Hepatocyte (in vitro differentiated cells): ENCODE measurements around the gene NR2F2.

Source experiments
- CTCF ChIP-seq: fragments of 200-600 bp; sonication (generic); IDR thresholded peaks from 2 replicates; pipeline ENCODE4 v1.5.1; 2016; ENCODE audit warnings: antibody characterized with exemption, mild to moderate bottlenecking; ENCODE audit not compliant: poor library complexity
- EZH2 ChIP-seq: fragments of 200-600 bp; sonication (generic); IDR thresholded peaks from 2 replicates; pipeline ENCODE4 v1.6.1; 2016; ENCODE audit warnings: antibody characterized with exemption, mild to moderate bottlenecking, borderline replicate concordance

GRCh38 chr15:96285729-96286254, 44.7 kb upstream of the NR2F2 start:
- no peak for TF ChIP-seq CTCF
- no peak for TF ChIP-seq EZH2
